Epithelial cell of esophagus (primary cell): ENCODE data around the gene CHD9NB.
"Not testable (repeated sequence)": the region's sequence is repeated elsewhere in the genome, so short reads cannot be mapped to it uniquely, and the experiment has no call there.

Experiments used
- DNase-seq: peaks from one replicate; pipeline ENCODE4 v3.0.0; 2010; ENCODE audit warnings: low read depth
- H3K4me3 ChIP-seq: 2 replicates; pipeline ENCODE4 v1.5.1; 2011; ENCODE audit warnings: mild to moderate bottlenecking, low read length, control low read depth
- TF ChIP-seq, protein P1 (sequence below): IDR thresholded peaks from 2 replicates; pipeline ENCODE4 v1.5.1; 2011; ENCODE audit warnings: low read depth, mild to moderate bottlenecking, low read length, control low read depth, inconsistent platforms; ENCODE audit not compliant: insufficient read depth; ENCODE audit errors: missing control alignments

CHD9NB gene

DNA sequence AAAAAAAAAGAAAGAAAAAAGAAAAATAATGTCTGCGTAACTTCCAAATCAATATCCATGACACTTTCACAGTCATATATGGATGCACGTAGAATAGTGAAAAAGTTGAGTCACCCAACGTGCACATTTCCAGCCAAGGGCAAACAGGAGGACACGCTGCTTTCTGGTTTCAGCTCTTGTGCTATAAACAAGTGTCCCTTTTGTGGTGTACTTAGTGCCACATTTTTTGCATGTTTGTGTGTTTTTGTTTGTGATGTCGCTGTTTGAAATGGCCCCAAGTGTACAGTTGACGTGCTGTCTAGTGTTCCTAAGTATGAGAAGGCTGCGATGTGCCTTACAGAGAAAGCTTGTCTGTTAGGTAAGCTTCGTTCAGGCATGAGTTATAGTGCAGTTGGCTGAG is 5.0 kb upstream of the CHD9NB start:
- DNase-seq: no peak
- TF ChIP-seq, protein P1, sequence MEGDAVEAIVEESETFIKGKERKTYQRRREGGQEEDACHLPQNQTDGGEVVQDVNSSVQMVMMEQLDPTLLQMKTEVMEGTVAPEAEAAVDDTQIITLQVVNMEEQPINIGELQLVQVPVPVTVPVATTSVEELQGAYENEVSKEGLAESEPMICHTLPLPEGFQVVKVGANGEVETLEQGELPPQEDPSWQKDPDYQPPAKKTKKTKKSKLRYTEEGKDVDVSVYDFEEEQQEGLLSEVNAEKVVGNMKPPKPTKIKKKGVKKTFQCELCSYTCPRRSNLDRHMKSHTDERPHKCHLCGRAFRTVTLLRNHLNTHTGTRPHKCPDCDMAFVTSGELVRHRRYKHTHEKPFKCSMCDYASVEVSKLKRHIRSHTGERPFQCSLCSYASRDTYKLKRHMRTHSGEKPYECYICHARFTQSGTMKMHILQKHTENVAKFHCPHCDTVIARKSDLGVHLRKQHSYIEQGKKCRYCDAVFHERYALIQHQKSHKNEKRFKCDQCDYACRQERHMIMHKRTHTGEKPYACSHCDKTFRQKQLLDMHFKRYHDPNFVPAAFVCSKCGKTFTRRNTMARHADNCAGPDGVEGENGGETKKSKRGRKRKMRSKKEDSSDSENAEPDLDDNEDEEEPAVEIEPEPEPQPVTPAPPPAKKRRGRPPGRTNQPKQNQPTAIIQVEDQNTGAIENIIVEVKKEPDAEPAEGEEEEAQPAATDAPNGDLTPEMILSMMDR: no peak
- no peak overlapping the region for H3K4me3 ChIP-seq

DNA sequence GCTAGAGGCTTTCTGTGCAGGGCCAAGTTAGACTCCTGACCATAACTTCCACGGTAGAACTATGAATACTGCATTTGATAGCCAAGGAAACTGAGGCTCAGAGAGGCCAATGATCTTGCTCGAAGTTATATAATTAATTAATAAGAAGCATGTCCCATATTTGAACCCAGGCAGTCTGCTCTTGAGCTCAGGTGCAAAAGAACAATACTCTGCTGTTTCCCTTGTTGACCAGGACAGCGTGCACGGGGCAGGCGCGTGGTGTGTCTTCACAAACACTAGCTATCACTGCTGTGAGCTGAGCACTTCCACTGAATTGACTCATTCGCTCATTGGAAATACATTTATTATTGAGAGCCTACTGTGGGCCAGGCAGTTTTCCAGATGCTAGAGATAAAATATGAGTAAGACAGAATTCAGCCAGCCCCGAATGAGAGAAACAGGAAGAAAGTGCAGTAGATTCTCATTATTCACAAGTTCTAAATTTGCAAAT is 3.7 kb upstream of the CHD9NB start:
- DNase-seq: no peak
- TF ChIP-seq, protein P1: no peak
- peak overlapping the region; percentile 83 for H3K4me3 ChIP-seq

DNA sequence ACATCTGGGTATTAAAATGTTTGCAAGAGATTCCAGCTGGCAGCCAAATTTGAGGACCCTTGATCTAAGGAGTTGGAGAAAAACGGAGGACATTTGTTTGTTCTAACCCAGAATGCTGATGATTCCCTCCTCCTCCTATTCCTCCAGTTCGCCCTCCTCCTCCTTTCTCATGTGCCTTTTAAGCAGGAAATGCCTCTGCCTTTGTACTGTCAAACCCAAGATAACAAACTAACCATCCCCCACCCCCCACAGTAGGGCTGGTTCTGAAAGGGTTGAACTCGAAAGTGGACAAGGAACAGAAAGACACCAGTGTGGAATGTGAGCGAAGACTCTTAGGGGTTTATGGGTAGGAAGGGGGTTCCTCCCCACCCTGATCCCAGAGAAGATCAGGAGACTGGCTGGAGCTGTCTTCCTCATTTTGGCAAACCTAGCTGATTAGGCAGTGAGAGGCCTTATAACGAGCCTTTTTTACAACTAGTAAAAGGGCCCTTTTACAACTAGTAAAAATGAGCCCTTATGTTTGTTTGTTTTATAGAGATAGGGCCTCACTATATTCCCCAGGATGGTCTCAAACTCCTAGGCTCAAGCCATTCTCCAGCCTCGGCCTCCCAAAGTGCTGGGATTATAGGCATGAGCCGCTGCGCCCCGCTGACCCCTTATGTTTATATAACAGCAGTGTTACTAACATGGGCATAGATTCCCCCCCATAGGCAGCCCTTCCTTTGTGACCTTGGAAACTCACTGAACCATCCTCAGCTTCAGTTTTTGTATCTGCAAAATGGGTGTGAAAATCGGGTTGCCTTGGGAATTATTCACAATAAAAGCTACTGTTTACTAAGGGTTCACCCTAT is 3.1 kb upstream of the CHD9NB start:
- DNase-seq: peak; percentile 37
- peak overlapping the region; percentile 83 for H3K4me3 ChIP-seq
- TF ChIP-seq, protein P1: no peak

DNA sequence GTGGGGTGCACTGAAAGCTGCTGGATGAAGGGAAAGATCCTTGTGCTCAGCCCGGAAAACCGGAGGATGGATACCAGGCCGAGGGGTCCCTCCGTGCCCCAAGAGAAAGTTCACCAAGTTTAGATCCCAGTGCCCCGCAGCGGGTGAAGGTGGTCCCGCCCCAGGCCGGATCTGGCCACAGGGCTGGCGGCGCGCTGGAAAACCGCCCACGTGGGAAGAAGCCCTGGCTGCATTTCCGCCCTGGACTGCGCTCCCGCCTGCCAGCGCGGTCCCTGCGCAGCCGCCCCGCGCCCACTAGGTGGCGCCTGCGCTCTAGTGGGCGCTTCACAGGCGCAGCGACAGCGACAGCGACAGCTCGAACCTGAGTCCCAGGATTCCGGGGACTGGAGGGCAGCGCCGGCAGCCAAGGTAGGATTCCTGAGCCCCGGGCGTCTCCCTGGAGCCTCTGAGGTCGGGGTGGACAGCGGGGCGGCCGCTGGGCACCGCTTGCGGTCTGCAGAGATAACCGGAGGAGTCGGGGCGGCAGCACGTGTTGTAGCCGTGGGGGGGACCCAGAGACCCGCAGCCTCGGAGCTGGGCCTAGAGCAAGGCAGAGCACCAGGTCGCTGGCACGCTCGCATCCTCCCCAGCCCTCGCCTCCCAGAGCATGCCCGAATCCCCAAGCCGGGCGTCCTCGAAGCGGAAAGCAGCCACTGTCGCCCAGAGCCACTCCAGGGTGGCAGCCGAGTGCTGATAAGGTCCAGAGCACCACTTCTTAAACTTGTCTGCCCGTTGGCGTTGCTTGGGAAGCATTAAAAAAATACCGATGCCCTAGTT is 2.2 kb upstream of the CHD9NB start, which contains the start of gene CHD9:
CHD9 (plus strand) TSS at position 322 of the 816 bp plus-strand sequence. CDS start 101,099 bp downstream, outside the sequence.
- peak within 1 kb of the TSS; percentile 83 for H3K4me3 ChIP-seq
- TF ChIP-seq, protein P1: peak; percentile 70
- DNase-seq: peak; percentile 83

DNA sequence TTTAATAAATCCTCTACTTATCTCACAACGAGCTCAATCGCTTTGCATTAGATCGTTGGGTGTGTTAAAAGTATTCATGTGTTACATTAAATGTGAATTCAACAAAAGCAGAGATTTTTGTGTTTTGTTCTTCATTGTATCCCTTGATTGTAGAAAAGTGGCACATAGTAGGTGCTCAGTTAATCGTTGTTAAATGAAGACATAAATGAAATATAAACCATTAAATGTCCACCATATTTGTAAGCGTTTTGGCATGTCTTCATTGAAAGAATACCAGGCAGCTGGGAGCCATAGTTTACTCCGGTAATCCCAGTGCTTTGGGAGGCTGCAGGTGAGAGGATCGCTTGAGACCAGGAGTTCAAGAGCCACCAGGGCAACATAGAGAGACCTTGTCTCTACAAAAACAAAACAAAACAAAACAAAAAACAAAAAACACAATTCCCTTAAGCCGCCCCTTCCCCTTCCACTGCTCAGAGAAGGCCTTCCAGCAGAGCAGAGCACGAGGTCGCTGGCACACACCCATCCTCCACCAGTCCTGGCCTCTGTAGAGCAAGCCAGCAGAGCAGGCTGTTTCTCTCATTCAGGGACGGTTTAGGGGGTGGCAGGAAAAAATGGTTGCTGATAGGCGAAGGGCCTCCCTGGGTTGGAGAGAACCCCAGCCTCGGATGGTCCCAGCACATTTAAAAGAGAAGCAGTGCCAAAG is 1.4 kb upstream of the CHD9NB start:
- TF ChIP-seq, protein P1: no peak
- peak; percentile 30 for DNase-seq
- H3K4me3 ChIP-seq: peak overlapping the region; percentile 83

DNA sequence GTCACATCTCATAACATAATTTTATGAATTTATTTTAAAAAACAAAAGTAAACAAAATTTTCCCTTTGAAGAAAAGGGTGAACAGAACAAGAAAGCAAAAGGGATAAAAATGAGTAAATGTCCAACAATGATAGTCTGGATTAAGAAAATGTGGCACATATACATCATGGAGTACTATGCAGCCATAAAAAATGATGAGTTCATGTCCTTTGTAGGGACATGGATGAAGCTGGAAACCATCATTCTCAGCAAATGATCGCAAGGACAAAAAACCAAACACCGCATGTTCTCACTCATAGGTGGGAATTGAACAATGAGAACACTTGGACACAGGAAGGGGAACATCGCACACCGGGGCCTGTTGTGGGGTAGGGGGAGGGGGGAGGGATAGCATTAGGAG is 1.4 kb downstream of the CHD9NB start:
- not testable (repeated sequence) for DNase-seq, H3K4me3 ChIP-seq
